WTC11 (cell line): ENCODE data around the gene GPLD1. TPM values are rescaled to one million over a fixed set of nuclear protein-coding genes. Genes with fewer than 3 reads are reported as not detected.
"Not testable (repeated sequence)": the region's sequence is repeated elsewhere in the genome, so short reads cannot be mapped to it uniquely, and the experiment has no call there.

Experiments
- ATAC-seq: fragments of 200-7000 bp; cut with Tn5 transposase; 2 replicates; pipeline ENCODE4 v1.10.0; 2021; ENCODE audit warnings: mild to moderate bottlenecking, moderate library complexity
- CTCF ChIA-PET: fragments of 300-600 bp; sonication (Branson Sonifier 250); formaldehyde crosslinking; loops from one replicate; lab custom pipeline; 2021; ENCODE audit warnings: antibody characterized with exemption; lab: Charles Lee
- POLR2A ChIA-PET: fragments of 350-600 bp; sonication (Branson Sonifier 250); formaldehyde crosslinking; loops from one replicate; lab custom pipeline; 2021; ENCODE audit warnings: antibody characterized with exemption; lab: Charles Lee
- DNase-seq: peaks from one replicate; pipeline ENCODE4 v3.0.0; 2021; ENCODE audit warnings: low spot score
- H3K27ac Mint-ChIP-seq: 2 replicates; pipeline ENCODE4 v1.8.0; 2021; ENCODE audit warnings: mixed read lengths
- H3K27me3 Mint-ChIP-seq: 2 replicates; pipeline ENCODE4 v1.8.0; 2021; ENCODE audit warnings: low read depth, mild to moderate bottlenecking, moderate library complexity, mixed read lengths
- H3K36me3 Mint-ChIP-seq: 2 replicates; pipeline ENCODE4 v1.8.0; 2021; ENCODE audit warnings: mixed read lengths
- H3K4me1 Mint-ChIP-seq: 2 replicates; pipeline ENCODE4 v1.8.0; 2022; ENCODE audit warnings: mixed read lengths
- H3K4me3 Mint-ChIP-seq: 2 replicates; pipeline ENCODE4 v1.8.0; 2021; ENCODE audit warnings: mild to moderate bottlenecking, moderate library complexity, mixed read lengths
- H3K9me3 Mint-ChIP-seq: 2 replicates; pipeline ENCODE4 v1.8.0; 2021; ENCODE audit warnings: mixed read lengths
- ATF1 ChIP-seq: sonication (generic); formaldehyde crosslinking; IDR thresholded peaks from 2 replicates; pipeline ENCODE4 v1.8.1; 2023; ENCODE audit warnings: mild to moderate bottlenecking, moderate library complexity, missing genetic modification reagents
- CBFB ChIP-seq: sonication (generic); formaldehyde crosslinking; IDR thresholded peaks from 2 replicates; pipeline ENCODE4 v1.8.1; 2022; ENCODE audit warnings: mild to moderate bottlenecking, low read depth, missing genetic modification reagents
- CDX4 ChIP-seq: fragments of 250-450 bp; sonication (Bioruptor Pico); IDR thresholded peaks from 2 replicates; pipeline ENCODE4 v1.9.0; 2021; ENCODE audit warnings: moderate library complexity, mild to moderate bottlenecking, inconsistent platforms, borderline replicate concordance
- E2F4 ChIP-seq: sonication (generic); formaldehyde crosslinking; IDR thresholded peaks from 2 replicates; pipeline ENCODE4 v1.8.1; 2022; ENCODE audit warnings: low read depth, mild to moderate bottlenecking, moderate library complexity, missing genetic modification reagents, borderline replicate concordance
- FOXK1 ChIP-seq: sonication (generic); formaldehyde crosslinking; IDR thresholded peaks from 2 replicates; pipeline ENCODE4 v1.8.0; 2022; ENCODE audit warnings: mild to moderate bottlenecking, moderate library complexity, missing genetic modification reagents
- GABPB1 ChIP-seq: sonication (generic); formaldehyde crosslinking; IDR thresholded peaks from 2 replicates; pipeline ENCODE4 v1.8.1; 2023; ENCODE audit warnings: mild to moderate bottlenecking, missing genetic modification reagents
- IRF2 ChIP-seq: sonication (generic); formaldehyde crosslinking; IDR thresholded peaks from 2 replicates; pipeline ENCODE4 v1.8.0; 2022; ENCODE audit warnings: low read depth, missing genetic modification reagents, borderline replicate concordance
- MXD4 ChIP-seq: fragments of 250-450 bp; sonication (Bioruptor Pico); IDR thresholded peaks from 2 replicates; pipeline ENCODE4 v1.8.0; 2021; ENCODE audit warnings: mild to moderate bottlenecking, moderate library complexity, borderline replicate concordance
- NR2C2 ChIP-seq: sonication (generic); formaldehyde crosslinking; IDR thresholded peaks from 2 replicates; pipeline ENCODE4 v1.8.0; 2022; ENCODE audit warnings: mild to moderate bottlenecking, missing genetic modification reagents
- RELA ChIP-seq: sonication (generic); formaldehyde crosslinking; IDR thresholded peaks from 2 replicates; pipeline ENCODE4 v1.8.1; 2022; ENCODE audit warnings: missing genetic modification reagents, mild to moderate bottlenecking, borderline replicate concordance
- USF1 ChIP-seq: sonication (generic); formaldehyde crosslinking; IDR thresholded peaks from 2 replicates; pipeline ENCODE4 v1.8.0; 2022; ENCODE audit warnings: mild to moderate bottlenecking, missing genetic modification reagents
- ZNF232 ChIP-seq: sonication (generic); formaldehyde crosslinking; IDR thresholded peaks from 2 replicates; pipeline ENCODE4 v1.8.0; 2022; ENCODE audit warnings: mild to moderate bottlenecking, missing genetic modification reagents
- ZNF281 ChIP-seq: sonication (generic); formaldehyde crosslinking; IDR thresholded peaks from 2 replicates; pipeline ENCODE4 v1.8.0; 2023; ENCODE audit warnings: mild to moderate bottlenecking, missing genetic modification reagents
- ZNF416 ChIP-seq: fragments of 250-450 bp; sonication (Bioruptor Pico); IDR thresholded peaks from 2 replicates; pipeline ENCODE4 v1.9.0; 2021; ENCODE audit warnings: mild to moderate bottlenecking, inconsistent platforms
- ZNF423 ChIP-seq: fragments of 250-450 bp; sonication (Bioruptor Pico); IDR thresholded peaks from 2 replicates; pipeline ENCODE4 v2.1.2; 2022; ENCODE audit warnings: mild to moderate bottlenecking, moderate library complexity
- ZNF425 ChIP-seq: fragments of 250-450 bp; sonication (Bioruptor Pico); conservative IDR thresholded peaks from 2 replicates; pipeline ENCODE4 v1.9.0; 2021; ENCODE audit warnings: mild to moderate bottlenecking
- ZNF671 ChIP-seq: fragments of 250-450 bp; sonication (Bioruptor Pico); IDR thresholded peaks from 2 replicates; pipeline ENCODE4 v1.8.0; 2021; ENCODE audit warnings: mild to moderate bottlenecking
- total RNA-seq: library from RNA; stranded (reverse); gene quantifications from 3 replicates; pipeline ENCODE4 v1.2.3, GENCODE V29; 2021

GPLD1 gene
- total RNA-seq, 1 experiment from 2014 or later = 8.4 TPM

GRCh38 chr6:24517659-24518543 is 28.5 kb upstream of the GPLD1 start (continued):
- TF ChIP-seq MXD4 (no peak), ZNF425 (CRISPR knock-in tag) (no peak), ZNF281 (CRISPR knock-in tag) (no peak), CBFB (no peak), GABPB1 (no peak), ZNF671 (CRISPR knock-in tag) (no peak), CDX4 (CRISPR knock-in tag) (no peak)

- no peak for TF ChIP-seq FOXK1 (CRISPR knock-in tag)
- no peak for TF ChIP-seq ZNF423 (CRISPR knock-in tag)
- TF ChIP-seq RELA (CRISPR knock-in tag) = no peak
- no peak for TF ChIP-seq NR2C2 (CRISPR knock-in tag)
- TF ChIP-seq ATF1 (CRISPR knock-in tag) = no peak
- no peak for TF ChIP-seq USF1
- no peak for TF ChIP-seq ZNF416 (CRISPR knock-in tag)
- TF ChIP-seq E2F4 (CRISPR knock-in tag) = no peak
- TF ChIP-seq ZNF425 (CRISPR knock-in tag) = no peak
- no peak for TF ChIP-seq IRF2 (CRISPR knock-in tag)
- no peak for TF ChIP-seq ZNF232
- TF ChIP-seq, all 79 proteins: peak for 0
- ChIA-PET POLR2A (no interaction called here), CTCF (interaction anchor here (0.6 to 2.1 kb wide), 2 partner anchors 19 to 237 kb away, joined by 3 to 5 read pairs; partner anchors contain the start of gene ALDH5A1)
- H3K27ac Mint-ChIP-seq = no peak overlapping the region
- DNase-seq (no peak), ATAC-seq (no peak)
- H3K36me3 Mint-ChIP-seq = peaks cover 9% of the 10 kb centered on the region
- peaks cover 23% of the 10 kb centered on the region for H3K27me3 Mint-ChIP-seq
- H3K9me3 Mint-ChIP-seq = peaks cover 6% of the 10 kb centered on the region
- no peak overlapping the region for H3K4me3 Mint-ChIP-seq
- peaks cover 27% of the 10 kb centered on the region for H3K4me1 Mint-ChIP-seq
Measured at GRCh38 chr6:24513602-24514001, 24.2 kb upstream of the GPLD1 start.

- CTCF ChIA-PET = interaction anchor here (0.7 to 4.4 kb wide), 3 partner anchors 9 to 244 kb away, joined by 3 to 21 read pairs (median 3); no protein-coding TSS in a partner anchor
- Mint-ChIP-seq H3K27me3 (peaks cover 28% of the 10 kb centered on the region), H3K36me3 (peaks cover 17% of the 10 kb centered on the region), H3K4me1 (peaks cover 27% of the 10 kb centered on the region)
- H3K27ac Mint-ChIP-seq, POLR2A ChIA-PET, H3K9me3 Mint-ChIP-seq, ATAC-seq, H3K4me3 Mint-ChIP-seq, DNase-seq: not testable (repeated sequence)
Measured at GRCh38 chr6:24511976-24512375, 22.6 kb upstream of the GPLD1 start.
